Liver (tissue), 3 donors: Measurements from ENCODE around the gene NAXD.

Experiments used
- CTCF ChIP-seq: fragments of 150-350 bp; IDR thresholded peaks from 2 replicates; pipeline ENCODE4 v1.5.1; 2017; ENCODE audit warnings: improper control_type of control experiment, low read depth, low read length; ENCODE audit not compliant: missing input control
- MAX ChIP-seq: IDR thresholded peaks from 2 replicates; pipeline ENCODE4 v1.6.1; 2016; ENCODE audit warnings: antibody characterized with exemption
- RAD21 ChIP-seq, 2 donors: IDR thresholded peaks; 2 replicates each; pipeline ENCODE4 v1.6.1; 2016; ENCODE audit warnings: antibody characterized with exemption in 2 of 2, mild to moderate bottlenecking in 2 of 2
- RXRA ChIP-seq, 2 donors: IDR thresholded peaks; 2 replicates each; pipeline ENCODE4 v1.6.1; 2017 to 2018; ENCODE audit warnings: antibody characterized with exemption in 2 of 2, mild to moderate bottlenecking in 1 of 2
- TAF1 ChIP-seq: conservative IDR thresholded peaks from 2 replicates; pipeline ENCODE4 v1.6.1; 2016; ENCODE audit warnings: antibody characterized with exemption, mild to moderate bottlenecking
- TF ChIP-seq, protein P1 (sequence below): IDR thresholded peaks from 2 replicates; pipeline ENCODE4 v1.6.1; 2016; ENCODE audit warnings: antibody characterized with exemption
- TF ChIP-seq, protein P2 (sequence below): IDR thresholded peaks from 2 replicates; pipeline ENCODE4 v1.6.1; 2016; ENCODE audit warnings: antibody characterized with exemption
- TF ChIP-seq, protein P3 (sequence below): IDR thresholded peaks from 2 replicates; pipeline ENCODE4 v1.6.1; 2016; ENCODE audit warnings: antibody characterized with exemption, mild to moderate bottlenecking
- donor health status: healthy.
- donor health status: healthy.

DNA sequence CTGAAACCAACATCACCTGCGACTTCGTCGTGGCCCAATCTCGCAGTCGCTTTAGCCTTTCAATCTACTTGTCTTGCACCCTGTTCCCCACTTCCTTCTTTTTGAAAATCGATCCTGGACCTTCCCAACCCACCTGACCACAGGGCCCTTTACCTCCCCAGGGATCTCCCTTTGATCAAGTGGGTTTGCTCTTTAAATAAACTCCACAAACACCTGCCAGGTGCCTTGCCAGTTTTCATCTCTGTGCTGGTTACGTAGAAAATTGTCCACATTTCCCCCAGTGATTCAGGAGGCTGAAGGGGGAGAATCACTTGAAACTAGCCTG, 39.3 kb upstream of the NAXD start:
- TF ChIP-seq, protein P1, sequence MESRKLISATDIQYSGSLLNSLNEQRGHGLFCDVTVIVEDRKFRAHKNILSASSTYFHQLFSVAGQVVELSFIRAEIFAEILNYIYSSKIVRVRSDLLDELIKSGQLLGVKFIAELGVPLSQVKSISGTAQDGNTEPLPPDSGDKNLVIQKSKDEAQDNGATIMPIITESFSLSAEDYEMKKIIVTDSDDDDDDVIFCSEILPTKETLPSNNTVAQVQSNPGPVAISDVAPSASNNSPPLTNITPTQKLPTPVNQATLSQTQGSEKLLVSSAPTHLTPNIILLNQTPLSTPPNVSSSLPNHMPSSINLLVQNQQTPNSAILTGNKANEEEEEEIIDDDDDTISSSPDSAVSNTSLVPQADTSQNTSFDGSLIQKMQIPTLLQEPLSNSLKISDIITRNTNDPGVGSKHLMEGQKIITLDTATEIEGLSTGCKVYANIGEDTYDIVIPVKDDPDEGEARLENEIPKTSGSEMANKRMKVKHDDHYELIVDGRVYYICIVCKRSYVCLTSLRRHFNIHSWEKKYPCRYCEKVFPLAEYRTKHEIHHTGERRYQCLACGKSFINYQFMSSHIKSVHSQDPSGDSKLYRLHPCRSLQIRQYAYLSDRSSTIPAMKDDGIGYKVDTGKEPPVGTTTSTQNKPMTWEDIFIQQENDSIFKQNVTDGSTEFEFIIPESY, result no peak
- TF ChIP-seq CTCF, result no peak
- no peak for TF ChIP-seq TAF1
- TF ChIP-seq RAD21 (IDR thresholded peaks at IDR 0.05), result no peak
- TF ChIP-seq, protein P2, sequence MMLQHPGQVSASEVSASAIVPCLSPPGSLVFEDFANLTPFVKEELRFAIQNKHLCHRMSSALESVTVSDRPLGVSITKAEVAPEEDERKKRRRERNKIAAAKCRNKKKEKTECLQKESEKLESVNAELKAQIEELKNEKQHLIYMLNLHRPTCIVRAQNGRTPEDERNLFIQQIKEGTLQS, result no peak
- TF ChIP-seq MAX, result no peak
- TF ChIP-seq, protein P3, sequence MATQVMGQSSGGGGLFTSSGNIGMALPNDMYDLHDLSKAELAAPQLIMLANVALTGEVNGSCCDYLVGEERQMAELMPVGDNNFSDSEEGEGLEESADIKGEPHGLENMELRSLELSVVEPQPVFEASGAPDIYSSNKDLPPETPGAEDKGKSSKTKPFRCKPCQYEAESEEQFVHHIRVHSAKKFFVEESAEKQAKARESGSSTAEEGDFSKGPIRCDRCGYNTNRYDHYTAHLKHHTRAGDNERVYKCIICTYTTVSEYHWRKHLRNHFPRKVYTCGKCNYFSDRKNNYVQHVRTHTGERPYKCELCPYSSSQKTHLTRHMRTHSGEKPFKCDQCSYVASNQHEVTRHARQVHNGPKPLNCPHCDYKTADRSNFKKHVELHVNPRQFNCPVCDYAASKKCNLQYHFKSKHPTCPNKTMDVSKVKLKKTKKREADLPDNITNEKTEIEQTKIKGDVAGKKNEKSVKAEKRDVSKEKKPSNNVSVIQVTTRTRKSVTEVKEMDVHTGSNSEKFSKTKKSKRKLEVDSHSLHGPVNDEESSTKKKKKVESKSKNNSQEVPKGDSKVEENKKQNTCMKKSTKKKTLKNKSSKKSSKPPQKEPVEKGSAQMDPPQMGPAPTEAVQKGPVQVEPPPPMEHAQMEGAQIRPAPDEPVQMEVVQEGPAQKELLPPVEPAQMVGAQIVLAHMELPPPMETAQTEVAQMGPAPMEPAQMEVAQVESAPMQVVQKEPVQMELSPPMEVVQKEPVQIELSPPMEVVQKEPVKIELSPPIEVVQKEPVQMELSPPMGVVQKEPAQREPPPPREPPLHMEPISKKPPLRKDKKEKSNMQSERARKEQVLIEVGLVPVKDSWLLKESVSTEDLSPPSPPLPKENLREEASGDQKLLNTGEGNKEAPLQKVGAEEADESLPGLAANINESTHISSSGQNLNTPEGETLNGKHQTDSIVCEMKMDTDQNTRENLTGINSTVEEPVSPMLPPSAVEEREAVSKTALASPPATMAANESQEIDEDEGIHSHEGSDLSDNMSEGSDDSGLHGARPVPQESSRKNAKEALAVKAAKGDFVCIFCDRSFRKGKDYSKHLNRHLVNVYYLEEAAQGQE, result no peak
- TF ChIP-seq RXRA (IDR thresholded peaks at IDR 0.05), result no peak
